ENCODE data around the gene SPAG17. TPM values are rescaled to one million over a fixed set of nuclear protein-coding genes. Genes with fewer than 3 reads are reported as not detected.

Gene SPAG17
- total RNA-seq (not detected), polyA plus RNA-seq (not detected)

DNA sequence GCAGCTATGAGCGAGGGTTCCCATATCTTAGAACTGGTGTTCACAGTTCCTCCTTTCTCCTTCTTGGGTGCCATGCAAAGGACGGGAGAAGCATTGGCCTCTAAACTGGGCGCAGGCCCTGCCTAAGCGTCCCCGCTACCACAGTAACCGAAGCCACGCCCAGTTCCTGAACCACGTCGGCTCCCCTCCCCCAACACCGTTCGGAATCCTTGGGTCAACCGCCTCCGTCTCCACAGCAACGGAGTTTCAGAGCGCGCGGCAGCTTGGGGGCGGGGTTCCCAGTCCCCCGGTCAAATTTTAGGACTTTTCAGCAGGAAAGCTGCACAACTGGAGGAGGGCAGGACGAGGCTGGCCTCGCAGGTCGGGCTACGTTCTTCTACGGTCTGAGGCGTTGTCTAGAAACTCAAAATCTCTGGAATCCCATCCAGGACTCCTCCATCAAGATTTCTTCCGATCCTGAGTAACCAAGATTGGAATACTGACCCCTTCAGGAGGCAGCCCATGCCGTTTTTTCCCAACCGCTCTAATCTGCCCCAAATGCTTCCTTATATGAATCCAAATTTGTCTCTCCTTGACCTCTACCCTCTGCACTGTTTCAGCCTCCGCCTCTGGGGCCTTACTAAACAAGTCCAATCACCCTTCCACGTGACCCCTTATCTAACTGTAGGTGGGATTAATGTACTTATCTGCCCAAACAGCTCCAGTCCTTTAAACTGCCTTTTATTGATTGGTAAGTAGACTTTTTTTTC, at the start of gene SPAG17:
Gene SPAG17 (minus strand): TSS at position 145 of the 749 bp plus-strand sequence. CDS start 71 bp downstream, at position 74.
- no peak for DNase-seq
- Histone ChIP-seq H3K36me3 (ENCODE audit: insufficient read depth, low read length) (no peaks in the 10 kb centered on the region), H3K9me3 (ENCODE audit: control insufficient read depth in 1 of 2, low read length in 2 of 2) (no peaks in the 10 kb centered on the region), H3K27ac (ENCODE audit: low read depth, low read length) (no peak within 1 kb of the TSS), H3K4me1 (ENCODE audit: insufficient read depth, low read length) (no peaks in the 10 kb centered on the region), H3K4me3 (ENCODE audit: low read length in 2 of 2) (no peak within 1 kb of the TSS), H3K27me3 (ENCODE audit: insufficient read depth, low read length) (no peaks in the 10 kb centered on the region)
- POLR2A ChIA-PET (ENCODE audit: partially characterized antibody), result no interaction called here
- CTCF ChIA-PET (ENCODE audit: partially characterized antibody), result no interaction called here
- H3K4me1 Mint-ChIP-seq, result peaks cover 0 to 18% (median 9%) of the 10 kb centered on the region in 4 donors
- intact Hi-C loops (cut with micrococcal nuclease), result no loop called here
- H3K27me3 Mint-ChIP-seq, result peaks cover 3 to 4% of the 10 kb centered on the region in 2 donors
- peaks cover 0 to 6% (median 4%) of the 10 kb centered on the region in 8 donors for H3K9me3 Mint-ChIP-seq
- H3K27ac Mint-ChIP-seq, result no peak within 1 kb of the TSS
- no peaks in the 10 kb centered on the region for H3K36me3 Mint-ChIP-seq
- peak within 1 kb of the TSS in 3 of 8 donors; percentile 5 to 45 (median 24) for H3K4me3 Mint-ChIP-seq

DNA sequence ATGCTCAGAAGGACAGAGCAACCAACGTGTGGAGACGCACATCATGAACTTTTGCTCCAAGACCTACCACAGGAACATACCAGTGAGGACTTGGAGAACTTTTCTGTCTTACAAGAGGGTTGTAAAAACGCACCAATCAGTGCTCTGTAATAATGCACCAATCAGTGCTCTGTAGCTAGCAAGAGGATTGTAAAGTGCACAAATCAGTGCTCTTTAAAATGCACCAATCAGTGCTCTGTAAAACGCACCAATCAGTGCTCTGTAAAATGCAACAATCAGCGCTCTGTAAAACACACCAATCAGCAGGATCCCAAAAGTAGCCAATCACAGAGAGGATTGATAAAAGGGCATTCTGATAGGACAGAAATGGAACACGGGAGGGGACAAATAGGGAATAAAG, 40.4 kb upstream of the SPAG17 start:
- peaks cover 0 to 8% (median 0%) of the 10 kb centered on the region in 8 donors for H3K9me3 Mint-ChIP-seq
- H3K36me3 Mint-ChIP-seq, result no peaks in the 10 kb centered on the region
- Histone ChIP-seq H3K4me3 (ENCODE audit: low read length in 2 of 2) (no peak overlapping the region), H3K27ac (ENCODE audit: low read depth, low read length) (no peak overlapping the region), H3K36me3 (ENCODE audit: insufficient read depth, low read length) (no peaks in the 10 kb centered on the region), H3K9me3 (ENCODE audit: control insufficient read depth in 1 of 2, low read length in 2 of 2) (no peaks in the 10 kb centered on the region), H3K27me3 (ENCODE audit: insufficient read depth, low read length) (no peaks in the 10 kb centered on the region), H3K4me1 (ENCODE audit: insufficient read depth, low read length) (no peaks in the 10 kb centered on the region)
- no peak for DNase-seq
- intact Hi-C loops (cut with micrococcal nuclease), result no loop called here
- H3K4me3 Mint-ChIP-seq, result no peak overlapping the region
- no peaks in the 10 kb centered on the region for H3K4me1 Mint-ChIP-seq
- H3K27me3 Mint-ChIP-seq, result no peaks in the 10 kb centered on the region
- ChIA-PET POLR2A (ENCODE audit: partially characterized antibody) (no interaction called here), CTCF (ENCODE audit: partially characterized antibody) (no interaction called here)
- H3K27ac Mint-ChIP-seq, result no peak overlapping the region

DNA sequence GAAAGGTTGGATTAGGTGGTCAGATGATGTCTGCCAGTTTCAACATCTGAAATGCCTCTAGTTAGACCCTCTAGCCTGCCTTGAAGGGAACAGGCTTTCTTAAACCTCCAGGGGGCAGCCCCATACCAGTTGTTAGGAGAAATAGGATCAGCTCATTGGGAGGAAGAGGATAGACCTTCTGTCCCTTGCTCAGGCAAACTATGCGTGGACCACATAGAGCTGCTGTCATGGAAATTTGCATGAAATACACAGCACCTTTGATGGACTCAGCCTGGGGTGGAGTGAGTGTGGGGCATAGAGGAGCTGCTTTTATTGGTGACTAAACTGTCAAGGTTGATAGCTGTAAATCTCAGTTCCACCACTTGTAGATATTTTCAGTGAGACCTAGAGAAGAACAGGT, 38.4 kb upstream of the SPAG17 start:
- no peaks in the 10 kb centered on the region for H3K9me3 ChIP-seq (ENCODE audit: control insufficient read depth in 1 of 2, low read length in 2 of 2)
- ChIA-PET CTCF (ENCODE audit: partially characterized antibody) (no interaction called here), POLR2A (ENCODE audit: partially characterized antibody) (no interaction called here)
- peaks cover 0 to 6% (median 0%) of the 10 kb centered on the region in 8 donors for H3K9me3 Mint-ChIP-seq
- H3K27me3 Mint-ChIP-seq, result no peaks in the 10 kb centered on the region
- no peak overlapping the region for H3K4me3 Mint-ChIP-seq
- no peaks in the 10 kb centered on the region for H3K36me3 ChIP-seq (ENCODE audit: insufficient read depth, low read length)
- H3K27me3 ChIP-seq (ENCODE audit: insufficient read depth, low read length), result no peaks in the 10 kb centered on the region
- intact Hi-C loops (cut with micrococcal nuclease), result no loop called here
- no peaks in the 10 kb centered on the region for H3K36me3 Mint-ChIP-seq
- H3K4me3 ChIP-seq (ENCODE audit: low read length in 2 of 2), result no peak overlapping the region
- no peaks in the 10 kb centered on the region for H3K4me1 ChIP-seq (ENCODE audit: insufficient read depth, low read length)
- no peak for DNase-seq
- H3K27ac Mint-ChIP-seq, result no peak overlapping the region
- no peaks in the 10 kb centered on the region for H3K4me1 Mint-ChIP-seq
- no peak overlapping the region for H3K27ac ChIP-seq (ENCODE audit: low read depth, low read length)

DNA sequence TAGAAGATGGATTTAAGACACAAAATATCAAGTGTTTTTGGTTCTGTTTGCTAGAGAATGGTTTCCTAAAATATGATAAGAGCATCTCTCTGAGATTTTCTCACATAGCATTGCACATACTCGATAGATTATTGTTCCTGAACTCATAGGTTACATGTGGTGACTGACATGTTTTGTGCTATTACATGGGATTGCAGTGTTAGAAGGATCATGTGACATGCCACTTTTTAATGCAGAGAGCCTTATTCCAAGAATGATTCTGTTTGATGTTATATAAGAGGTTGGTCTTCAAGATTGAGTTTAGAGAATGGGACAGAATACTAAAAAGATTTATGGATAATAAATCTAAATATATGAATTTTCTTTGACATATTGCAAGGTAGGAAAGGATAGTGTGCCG, 34.4 kb upstream of the SPAG17 start:
- Mint-ChIP-seq H3K27ac (no peak overlapping the region), H3K4me3 (no peak overlapping the region), H3K36me3 (no peaks in the 10 kb centered on the region), H3K9me3 (peaks cover 0 to 6% (median 0%) of the 10 kb centered on the region in 8 donors), H3K4me1 (no peaks in the 10 kb centered on the region), H3K27me3 (no peaks in the 10 kb centered on the region)
- Histone ChIP-seq H3K27me3 (ENCODE audit: insufficient read depth, low read length) (no peaks in the 10 kb centered on the region), H3K4me1 (ENCODE audit: insufficient read depth, low read length) (no peaks in the 10 kb centered on the region), H3K9me3 (ENCODE audit: control insufficient read depth in 1 of 2, low read length in 2 of 2) (no peaks in the 10 kb centered on the region), H3K36me3 (ENCODE audit: insufficient read depth, low read length) (no peaks in the 10 kb centered on the region), H3K4me3 (ENCODE audit: low read length in 2 of 2) (no peak overlapping the region), H3K27ac (ENCODE audit: low read depth, low read length) (no peak overlapping the region)
- ChIA-PET POLR2A (ENCODE audit: partially characterized antibody) (no interaction called here), CTCF (ENCODE audit: partially characterized antibody) (no interaction called here)
- intact Hi-C loops (cut with micrococcal nuclease), result no loop called here
- DNase-seq, result no peak

DNA sequence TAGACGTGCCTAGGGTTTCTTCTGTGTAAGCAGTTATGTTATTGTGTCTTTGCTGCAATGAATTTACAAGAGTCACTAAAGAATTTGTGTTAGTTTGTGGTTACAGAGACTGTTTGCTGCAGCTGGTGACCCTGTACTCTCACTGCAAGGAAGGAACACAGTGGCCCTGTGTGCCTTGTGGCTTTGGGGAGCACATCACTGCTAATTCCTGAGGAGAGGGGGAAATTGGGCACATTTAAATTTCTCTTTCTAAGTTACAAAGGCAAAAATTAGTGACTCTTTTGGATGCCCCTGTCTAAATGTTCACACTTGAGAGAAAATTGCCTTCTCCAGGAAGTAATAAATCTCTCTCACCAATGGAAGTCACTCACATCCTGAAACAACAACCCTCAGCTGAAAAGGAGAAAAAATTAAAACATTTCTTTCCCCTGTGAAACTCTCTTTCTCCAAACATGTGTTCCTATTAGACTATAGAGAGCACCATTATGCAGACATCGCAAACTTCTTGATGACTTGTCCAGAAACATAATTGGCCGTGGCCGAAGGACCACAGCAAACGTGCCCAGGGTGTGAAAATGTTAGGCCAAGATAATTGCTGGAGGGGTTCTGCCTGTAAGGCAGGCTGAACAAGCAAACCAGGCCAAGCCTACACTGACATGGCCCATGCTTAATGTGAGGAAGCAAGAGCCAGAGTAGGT, 32.3 kb upstream of the SPAG17 start:
- no peak overlapping the region for H3K4me3 Mint-ChIP-seq
- Histone ChIP-seq H3K9me3 (ENCODE audit: control insufficient read depth in 1 of 2, low read length in 2 of 2) (no peaks in the 10 kb centered on the region), H3K4me1 (ENCODE audit: insufficient read depth, low read length) (no peaks in the 10 kb centered on the region), H3K36me3 (ENCODE audit: insufficient read depth, low read length) (no peaks in the 10 kb centered on the region), H3K27me3 (ENCODE audit: insufficient read depth, low read length) (no peaks in the 10 kb centered on the region), H3K4me3 (ENCODE audit: low read length in 2 of 2) (no peak overlapping the region), H3K27ac (ENCODE audit: low read depth, low read length) (no peak overlapping the region)
- no peaks in the 10 kb centered on the region for H3K27me3 Mint-ChIP-seq
- no peak overlapping the region for H3K27ac Mint-ChIP-seq
- no peaks in the 10 kb centered on the region for H3K4me1 Mint-ChIP-seq
- peaks cover 0 to 7% (median 0%) of the 10 kb centered on the region in 8 donors for H3K9me3 Mint-ChIP-seq
- intact Hi-C loops (cut with micrococcal nuclease), result no loop called here
- DNase-seq, result no peak
- H3K36me3 Mint-ChIP-seq, result no peaks in the 10 kb centered on the region
- ChIA-PET POLR2A (ENCODE audit: partially characterized antibody) (no interaction called here), CTCF (ENCODE audit: partially characterized antibody) (interaction anchor here (1.0 kb wide), 1 partner anchor 10 kb away, joined by 3 read pairs; no protein-coding TSS in a partner anchor)

DNA sequence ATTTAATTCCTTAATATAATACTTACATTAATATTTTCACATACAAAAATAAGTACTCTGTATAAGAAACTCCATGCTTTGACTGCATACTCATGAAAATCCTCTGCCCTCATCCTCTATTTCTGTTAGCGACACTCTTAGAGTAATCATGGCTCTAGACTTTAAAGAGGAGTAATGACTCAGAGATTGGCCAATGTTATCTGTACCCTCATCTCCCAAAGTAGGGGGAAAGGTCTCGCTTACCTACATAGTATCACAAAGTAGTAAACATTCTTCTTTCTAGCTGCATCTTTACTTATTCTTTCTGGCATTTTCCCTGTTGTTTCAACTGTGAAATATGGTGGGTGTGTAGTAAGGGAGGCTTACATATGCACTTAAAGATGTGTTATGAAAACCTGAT, 29.8 kb upstream of the SPAG17 start:
- CTCF ChIA-PET (ENCODE audit: partially characterized antibody), result no interaction called here
- H3K9me3 ChIP-seq (ENCODE audit: control insufficient read depth in 1 of 2, low read length in 2 of 2), result no peaks in the 10 kb centered on the region
- no peaks in the 10 kb centered on the region for H3K36me3 ChIP-seq (ENCODE audit: insufficient read depth, low read length)
- H3K27me3 ChIP-seq (ENCODE audit: insufficient read depth, low read length), result no peaks in the 10 kb centered on the region
- H3K27ac Mint-ChIP-seq, result no peak overlapping the region
- no peak overlapping the region for H3K4me3 ChIP-seq (ENCODE audit: low read length in 2 of 2)
- H3K27me3 Mint-ChIP-seq, result no peaks in the 10 kb centered on the region
- H3K4me1 ChIP-seq (ENCODE audit: insufficient read depth, low read length), result no peaks in the 10 kb centered on the region
- intact Hi-C loops (cut with micrococcal nuclease), result no loop called here
- no peaks in the 10 kb centered on the region for H3K36me3 Mint-ChIP-seq
- POLR2A ChIA-PET (ENCODE audit: partially characterized antibody), result no interaction called here
- no peaks in the 10 kb centered on the region for H3K4me1 Mint-ChIP-seq
- no peak overlapping the region for H3K4me3 Mint-ChIP-seq
- no peak overlapping the region for H3K27ac ChIP-seq (ENCODE audit: low read depth, low read length)
- peaks cover 0 to 9% (median 1%) of the 10 kb centered on the region in 8 donors for H3K9me3 Mint-ChIP-seq
- no peak for DNase-seq

DNA sequence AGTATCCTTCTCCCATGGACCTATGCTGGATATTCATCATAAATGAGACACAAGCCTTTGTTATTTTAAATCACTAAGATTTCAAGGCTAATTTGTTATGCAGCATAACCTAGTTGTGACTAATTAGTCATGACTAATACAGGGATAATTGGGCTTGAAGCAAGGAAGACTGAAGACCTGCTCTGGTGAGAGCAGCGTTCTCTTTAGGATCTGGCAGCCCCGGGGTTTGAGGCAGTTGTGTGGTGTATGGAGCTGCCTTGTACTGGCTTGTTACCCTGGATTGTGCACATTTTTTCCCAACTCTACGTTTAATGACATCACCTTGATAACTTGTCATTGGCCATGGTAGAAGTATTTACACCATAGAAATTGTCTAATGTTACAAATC, 25.7 kb upstream of the SPAG17 start:
- Mint-ChIP-seq H3K4me1 (peaks cover 0 to 3% (median 0%) of the 10 kb centered on the region in 4 donors), H3K27ac (no peak overlapping the region)
- CTCF ChIA-PET (ENCODE audit: partially characterized antibody), result no interaction called here

More for the DNA sequence above, 25.7 kb upstream of the SPAG17 start:
- Mint-ChIP-seq H3K36me3 (no peaks in the 10 kb centered on the region), H3K27me3 (no peaks in the 10 kb centered on the region), H3K4me3 (no peak overlapping the region), H3K9me3 (peaks cover 0 to 8% (median 2%) of the 10 kb centered on the region in 8 donors)
- intact Hi-C loops (cut with micrococcal nuclease), result no loop called here
- Histone ChIP-seq H3K27me3 (ENCODE audit: insufficient read depth, low read length) (no peaks in the 10 kb centered on the region), H3K27ac (ENCODE audit: low read depth, low read length) (no peak overlapping the region), H3K4me1 (ENCODE audit: insufficient read depth, low read length) (no peaks in the 10 kb centered on the region), H3K36me3 (ENCODE audit: insufficient read depth, low read length) (no peaks in the 10 kb centered on the region), H3K4me3 (ENCODE audit: low read length in 2 of 2) (no peak overlapping the region), H3K9me3 (ENCODE audit: control insufficient read depth in 1 of 2, low read length in 2 of 2) (no peaks in the 10 kb centered on the region)
- POLR2A ChIA-PET (ENCODE audit: partially characterized antibody), result no interaction called here
- no peak for DNase-seq
